Vagina (tissue), 2 donors: ENCODE data around the gene ZMYND8.

Experiments
- CTCF ChIP-seq, 3 experiments: fragments of 450-650 bp in 2 of 3; fragments of 200-600 bp in 1 of 3; sonication (generic) in 1 of 3; IDR thresholded peaks; one replicate each; pipeline ENCODE4 v1.5.1; 2017 to 2019; ENCODE audit warnings: antibody characterized with exemption in 3 of 3, mild to moderate bottlenecking in 2 of 3, moderate library complexity in 2 of 3
- POLR2AphosphoS5 ChIP-seq, 2 donors: sonication (generic); formaldehyde crosslinking; IDR thresholded peaks; one replicate each; pipeline ENCODE4 v1.9.0; 2017; ENCODE audit warnings: antibody characterized with exemption in 2 of 2, mild to moderate bottlenecking in 2 of 2, low read depth in 1 of 2; ENCODE audit not compliant: insufficient read depth in 1 of 2

DNA sequence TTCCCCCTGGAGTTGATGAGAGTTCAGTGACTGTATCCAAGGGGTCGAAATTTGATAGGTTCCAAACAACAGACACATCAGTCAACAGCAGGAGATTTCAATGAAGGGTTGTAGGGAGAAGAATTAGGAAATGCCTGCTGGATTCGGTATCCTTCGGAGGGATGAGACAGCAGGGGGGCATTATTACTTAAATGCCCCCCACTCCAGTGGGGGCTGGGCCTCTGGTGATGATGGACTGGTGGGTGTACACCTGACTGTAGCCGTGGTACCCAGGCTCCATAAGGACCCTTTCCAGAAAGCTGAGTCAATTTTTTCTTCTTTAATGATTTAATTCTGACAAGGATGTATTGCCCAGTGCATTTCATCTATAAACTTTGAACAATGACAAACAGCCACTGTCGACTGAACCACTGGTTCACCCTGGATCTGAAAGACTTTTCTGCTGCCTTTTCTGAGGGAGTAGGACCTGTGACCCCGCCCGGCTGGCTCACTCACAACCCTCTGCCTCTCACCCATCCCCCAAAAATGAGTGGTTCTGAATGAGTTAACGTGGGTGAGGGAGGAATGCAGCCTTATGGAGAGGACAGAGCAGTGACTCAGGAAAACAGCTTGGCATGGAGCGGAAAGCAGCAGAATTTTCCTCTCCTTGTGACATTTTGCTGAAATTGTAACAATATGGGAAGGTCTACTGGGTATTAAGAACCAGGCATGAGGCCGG is 41.0 kb downstream of the ZMYND8 start:
- TF ChIP-seq CTCF (IDR thresholded peaks at IDR 0.05) (no peak), POLR2AphosphoS5 (IDR thresholded peaks at IDR 0.05; ENCODE audit: insufficient read depth in 1 of 2, low read depth in 1 of 2) (peak; percentile 29 to 34)
